SH-SY5Y (cell line): ENCODE results near the gene CYB5R3.

ENCODE experiments used
- GATA2 ChIP-seq: IDR thresholded peaks from 2 replicates; pipeline ENCODE4 v1.6.1; 2011; ENCODE audit warnings: mild to moderate bottlenecking, low read depth, low read length
- GATA3 ChIP-seq: IDR thresholded peaks from 2 replicates; pipeline ENCODE4 v1.6.1; 2011; ENCODE audit warnings: low read depth, mild to moderate bottlenecking, low read length, moderate library complexity

- TF ChIP-seq GATA2 (no peak), GATA3 (no peak)
Measured at GRCh38 chr22:42614312-42615091, 34.7 kb downstream of the CYB5R3 start, which contains the start of gene POLDIP3.
